ENCODE measurements around the gene OOSP4A.

GRCh38 chr11:59997800-59998199 lies 34.0 kb downstream of the OOSP4A start:
- TF ChIP-seq PRDM15 (CRISPR knock-in tag; IDR thresholded peaks at IDR 0.05) (no peak), CTCF (CRISPR knock-in tag; IDR thresholded peaks at IDR 0.05) (no peak), CBX2 (IDR thresholded peaks at IDR 0.05; ENCODE audit: low read depth, low read length) (no peak), CBX2 (CRISPR knock-in tag; IDR thresholded peaks at IDR 0.05; ENCODE audit: low read depth) (no peak), TCF12 (IDR thresholded peaks at IDR 0.05) (no peak), TCF12 (CRISPR knock-in tag; IDR thresholded peaks at IDR 0.05) (no peak), CEBPZ (IDR thresholded peaks at IDR 0.05; ENCODE audit: low read length) (no peak)
